ENCODE measurements around the gene EPM2AIP1.

GRCh38 chr3:36960502-36960901 is 32.4 kb downstream of the EPM2AIP1 start:
- TF ChIP-seq TEAD4 (IDR thresholded peaks at IDR 0.05; ENCODE audit: borderline replicate concordance, insufficient read depth) (no peak), RFX5 (IDR thresholded peaks at IDR 0.05; ENCODE audit: low read length) (no peak), TAF1 (IDR thresholded peaks at IDR 0.05; ENCODE audit: borderline replicate concordance, low read depth, low read length) (no peak), RAD21 (IDR thresholded peaks at IDR 0.05; ENCODE audit: low read length) (no peak), GATA2 (CRISPR knock-in tag; IDR thresholded peaks at IDR 0.05) (no peak), CTCF (IDR thresholded peaks at IDR 0.05) (no peak), JUND (IDR thresholded peaks at IDR 0.05) (no peak), NRF1 (IDR thresholded peaks at IDR 0.05; ENCODE audit: low read depth, low read length) (no peak), RCOR1 (IDR thresholded peaks at IDR 0.05; ENCODE audit: low read length) (no peak), SMC3 (IDR thresholded peaks at IDR 0.05; ENCODE audit: low read depth, low read length) (no peak), FOXM1 (IDR thresholded peaks at IDR 0.05; ENCODE audit: low read depth) (no peak), POLR2AphosphoS5 (IDR thresholded peaks at IDR 0.05; ENCODE audit: low read depth, low read length) (no peak), NFIC (IDR thresholded peaks at IDR 0.05; ENCODE audit: borderline replicate concordance) (no peak)

All from SK-N-SH (cell line).